Neural cell (in vitro differentiated cells): ENCODE results near the gene ATAD2B.

Source experiments
- CTCF ChIP-seq: fragments of 450-650 bp; IDR thresholded peaks from 2 replicates; pipeline ENCODE4 v1.5.1; 2014; ENCODE audit warnings: antibody characterized with exemption, mild to moderate bottlenecking, moderate library complexity; ENCODE audit not compliant: poor library complexity, severe bottlenecking
- EP300 ChIP-seq: fragments of 450-650 bp; conservative IDR thresholded peaks from 2 replicates; pipeline ENCODE4 v1.6.1; 2014; ENCODE audit warnings: antibody characterized with exemption, mild to moderate bottlenecking, moderate library complexity; ENCODE audit not compliant: poor library complexity, severe bottlenecking
- EZH2 ChIP-seq: fragments of 200-600, 300-800 bp; shearing (Covaris generic), sonication (generic); IDR thresholded peaks from 2 replicates; pipeline ENCODE4 v1.6.1; 2014; ENCODE audit warnings: antibody characterized with exemption, low read length, borderline replicate concordance, mild to moderate bottlenecking; ENCODE audit not compliant: insufficient read depth, poor library complexity, severe bottlenecking
- MXI1 ChIP-seq: fragments of 450-650 bp; conservative IDR thresholded peaks from 2 replicates; pipeline ENCODE4 v1.6.1; 2014; ENCODE audit warnings: antibody characterized with exemption, mild to moderate bottlenecking; ENCODE audit not compliant: poor library complexity, severe bottlenecking
- POLR2AphosphoS5 ChIP-seq: IDR thresholded peaks from 2 replicates; pipeline ENCODE4 v1.6.1; 2012
- RAD21 ChIP-seq: fragments of 450-650 bp; conservative IDR thresholded peaks from 2 replicates; pipeline ENCODE4 v1.6.1; 2014; ENCODE audit warnings: antibody characterized with exemption, mild to moderate bottlenecking, moderate library complexity
- TF ChIP-seq, protein P1 (sequence below): IDR thresholded peaks from 2 replicates; pipeline ENCODE4 v1.6.1; 2012; ENCODE audit warnings: borderline replicate concordance

DNA sequence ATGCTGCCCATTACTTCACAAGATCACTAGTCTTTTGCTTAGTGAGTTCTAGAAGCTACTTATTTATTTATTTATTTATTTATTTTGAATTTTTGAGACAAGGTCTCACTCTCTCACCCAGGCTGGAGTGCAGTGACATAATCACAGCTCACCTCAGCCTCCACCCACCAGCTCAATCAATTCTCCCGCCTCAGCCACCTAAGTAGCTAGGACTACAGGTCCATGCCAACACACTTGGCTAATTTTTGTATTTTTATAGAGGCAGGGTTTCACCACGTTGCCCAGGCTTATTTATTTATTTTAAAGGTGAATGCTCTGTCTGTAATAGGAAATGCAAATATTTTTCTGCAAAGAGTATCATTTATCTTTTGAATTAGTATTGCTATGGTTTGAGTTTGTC lies 67.7 kb downstream of the ATAD2B start:
- no peak for TF ChIP-seq POLR2AphosphoS5
- no peak for TF ChIP-seq RAD21
- TF ChIP-seq, protein P1, sequence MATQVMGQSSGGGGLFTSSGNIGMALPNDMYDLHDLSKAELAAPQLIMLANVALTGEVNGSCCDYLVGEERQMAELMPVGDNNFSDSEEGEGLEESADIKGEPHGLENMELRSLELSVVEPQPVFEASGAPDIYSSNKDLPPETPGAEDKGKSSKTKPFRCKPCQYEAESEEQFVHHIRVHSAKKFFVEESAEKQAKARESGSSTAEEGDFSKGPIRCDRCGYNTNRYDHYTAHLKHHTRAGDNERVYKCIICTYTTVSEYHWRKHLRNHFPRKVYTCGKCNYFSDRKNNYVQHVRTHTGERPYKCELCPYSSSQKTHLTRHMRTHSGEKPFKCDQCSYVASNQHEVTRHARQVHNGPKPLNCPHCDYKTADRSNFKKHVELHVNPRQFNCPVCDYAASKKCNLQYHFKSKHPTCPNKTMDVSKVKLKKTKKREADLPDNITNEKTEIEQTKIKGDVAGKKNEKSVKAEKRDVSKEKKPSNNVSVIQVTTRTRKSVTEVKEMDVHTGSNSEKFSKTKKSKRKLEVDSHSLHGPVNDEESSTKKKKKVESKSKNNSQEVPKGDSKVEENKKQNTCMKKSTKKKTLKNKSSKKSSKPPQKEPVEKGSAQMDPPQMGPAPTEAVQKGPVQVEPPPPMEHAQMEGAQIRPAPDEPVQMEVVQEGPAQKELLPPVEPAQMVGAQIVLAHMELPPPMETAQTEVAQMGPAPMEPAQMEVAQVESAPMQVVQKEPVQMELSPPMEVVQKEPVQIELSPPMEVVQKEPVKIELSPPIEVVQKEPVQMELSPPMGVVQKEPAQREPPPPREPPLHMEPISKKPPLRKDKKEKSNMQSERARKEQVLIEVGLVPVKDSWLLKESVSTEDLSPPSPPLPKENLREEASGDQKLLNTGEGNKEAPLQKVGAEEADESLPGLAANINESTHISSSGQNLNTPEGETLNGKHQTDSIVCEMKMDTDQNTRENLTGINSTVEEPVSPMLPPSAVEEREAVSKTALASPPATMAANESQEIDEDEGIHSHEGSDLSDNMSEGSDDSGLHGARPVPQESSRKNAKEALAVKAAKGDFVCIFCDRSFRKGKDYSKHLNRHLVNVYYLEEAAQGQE, result no peak
- TF ChIP-seq MXI1, result no peak
- TF ChIP-seq EZH2, result no peak
- TF ChIP-seq CTCF, result no peak
- no peak for TF ChIP-seq EP300
